ENCODE measurements around the gene GALK1. TPM values are rescaled to one million over a fixed set of nuclear protein-coding genes. Genes with fewer than 3 reads are reported as not detected.

The GALK1 gene
- total and polyA plus RNA-seq, 9 of the 15 experiments (the other 6 are each of a cell fraction or from before 2014, with no cell fraction given): 0.45 to 51.6 (median 17.4) TPM

DNA sequence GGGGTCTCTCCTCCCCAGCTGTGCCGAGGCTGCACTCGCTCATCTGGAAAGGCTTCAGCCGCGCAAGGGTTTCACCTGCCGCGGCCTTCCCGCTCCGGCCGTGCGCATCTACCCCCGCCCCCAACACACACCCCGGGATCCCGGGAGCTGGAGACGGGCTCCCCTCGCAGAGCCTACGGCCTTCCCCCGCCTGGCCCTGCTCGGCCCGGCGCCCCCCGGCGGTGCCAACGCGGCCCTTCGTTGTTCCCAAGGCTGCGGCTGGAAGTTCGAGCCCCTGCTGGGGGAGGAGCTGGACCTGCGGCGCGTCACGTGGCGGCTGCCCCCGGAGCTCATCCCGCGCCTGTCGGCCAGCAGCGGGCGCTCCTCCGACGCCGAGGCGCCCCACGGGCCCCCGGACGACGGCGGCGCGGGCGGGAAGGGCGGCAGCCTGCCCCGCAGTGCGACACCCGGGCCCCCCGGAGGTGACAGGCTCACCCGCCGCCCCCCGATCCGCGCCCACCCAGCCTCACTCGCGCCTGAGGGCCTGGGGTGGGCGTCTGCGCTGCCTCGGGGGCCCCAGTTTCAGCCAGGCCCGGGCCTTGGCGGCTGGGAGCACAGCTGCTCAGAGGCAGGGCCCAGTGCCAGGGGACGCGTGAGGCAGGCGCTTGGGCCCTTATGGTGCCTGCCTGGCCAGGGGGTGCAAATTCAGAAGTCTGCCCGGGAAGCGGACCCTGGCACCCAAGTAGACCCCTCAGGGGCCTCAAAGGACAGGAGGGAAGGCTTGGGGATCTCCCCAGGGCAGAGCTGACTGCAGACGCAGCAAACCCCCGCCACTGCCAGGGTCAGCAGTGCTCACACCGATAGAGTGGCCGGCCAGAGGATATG lies 11.2 kb downstream of the GALK1 start (continued):
- TF ChIP-seq HDAC3 (IDR thresholded peaks at IDR 0.05; ENCODE audit: borderline replicate concordance, partially characterized antibody) (no peak), RCOR1 (IDR thresholded peaks at IDR 0.05; ENCODE audit: borderline replicate concordance in 1 of 2, low read depth in 2 of 2, low read length in 2 of 2) (peak in 1 of 2 experiments; percentile 39; a peak in 1 of 4 replicates), GATAD2A (IDR thresholded peaks at IDR 0.05) (no peak), ZNF586 (CRISPR knock-in tag; conservative IDR thresholded peaks at IDR 0.05) (no peak), RBM15 (IDR thresholded peaks at IDR 0.05; ENCODE audit: insufficient read depth, low read length) (no peak), BACH1 (tag; IDR thresholded peaks at IDR 0.05) (no peak), HOMEZ (CRISPR knock-in tag; IDR thresholded peaks at IDR 0.05) (no peak), POLR2AphosphoS2 (IDR thresholded peaks at IDR 0.05; ENCODE audit: low read length) (no peak), TRIM28 (IDR thresholded peaks at IDR 0.05) (no peak), PHB (CRISPR knock-in tag; IDR thresholded peaks at IDR 0.05) (no peak), JUND (IDR thresholded peaks at IDR 0.05; ENCODE audit: borderline replicate concordance, low read depth, low read length) (peak; percentile 37; the same call in 1 of the 2 replicates), JUND (tag; IDR thresholded peaks at IDR 0.05; ENCODE audit: borderline replicate concordance, low read depth, low read length) (no peak; the same call in 2 of the 3 replicates), NFATC3 (IDR thresholded peaks at IDR 0.05) (no peak), CXXC5 (CRISPR knock-in tag; IDR thresholded peaks at IDR 0.05) (peak; percentile 97), ZSCAN29 (IDR thresholded peaks at IDR 0.05) (no peak), GTF2F1 (IDR thresholded peaks at IDR 0.05; ENCODE audit: low read depth, low read length) (no peak), ZNF444 (CRISPR knock-in tag; IDR thresholded peaks at IDR 0.05) (no peak), ZNF134 (CRISPR knock-in tag; conservative IDR thresholded peaks at IDR 0.05) (no peak), ZNF23 (CRISPR knock-in tag; IDR thresholded peaks at IDR 0.05) (no peak), POLR2AphosphoS5 (IDR thresholded peaks at IDR 0.05; ENCODE audit: control insufficient read depth, insufficient read depth, low read depth, low read length) (peak; percentile 30; the same call in 1 of the 2 replicates), MYNN (IDR thresholded peaks at IDR 0.05) (no peak), MYNN (CRISPR knock-in tag; IDR thresholded peaks at IDR 0.05) (no peak), POLR2A (conservative IDR thresholded peaks at IDR 0.05) (no peak; the same call in 1 of the 2 replicates)
- TF ChIP-seq, protein P1, sequence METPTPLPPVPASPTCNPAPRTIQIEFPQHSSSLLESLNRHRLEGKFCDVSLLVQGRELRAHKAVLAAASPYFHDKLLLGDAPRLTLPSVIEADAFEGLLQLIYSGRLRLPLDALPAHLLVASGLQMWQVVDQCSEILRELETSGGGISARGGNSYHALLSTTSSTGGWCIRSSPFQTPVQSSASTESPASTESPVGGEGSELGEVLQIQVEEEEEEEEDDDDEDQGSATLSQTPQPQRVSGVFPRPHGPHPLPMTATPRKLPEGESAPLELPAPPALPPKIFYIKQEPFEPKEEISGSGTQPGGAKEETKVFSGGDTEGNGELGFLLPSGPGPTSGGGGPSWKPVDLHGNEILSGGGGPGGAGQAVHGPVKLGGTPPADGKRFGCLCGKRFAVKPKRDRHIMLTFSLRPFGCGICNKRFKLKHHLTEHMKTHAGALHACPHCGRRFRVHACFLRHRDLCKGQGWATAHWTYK (CRISPR knock-in tag; IDR thresholded peaks at IDR 0.05): 0 out of 2 replicates have a peak, but pooled peaks have one; percentile 67
- TF ChIP-seq, protein P2, sequence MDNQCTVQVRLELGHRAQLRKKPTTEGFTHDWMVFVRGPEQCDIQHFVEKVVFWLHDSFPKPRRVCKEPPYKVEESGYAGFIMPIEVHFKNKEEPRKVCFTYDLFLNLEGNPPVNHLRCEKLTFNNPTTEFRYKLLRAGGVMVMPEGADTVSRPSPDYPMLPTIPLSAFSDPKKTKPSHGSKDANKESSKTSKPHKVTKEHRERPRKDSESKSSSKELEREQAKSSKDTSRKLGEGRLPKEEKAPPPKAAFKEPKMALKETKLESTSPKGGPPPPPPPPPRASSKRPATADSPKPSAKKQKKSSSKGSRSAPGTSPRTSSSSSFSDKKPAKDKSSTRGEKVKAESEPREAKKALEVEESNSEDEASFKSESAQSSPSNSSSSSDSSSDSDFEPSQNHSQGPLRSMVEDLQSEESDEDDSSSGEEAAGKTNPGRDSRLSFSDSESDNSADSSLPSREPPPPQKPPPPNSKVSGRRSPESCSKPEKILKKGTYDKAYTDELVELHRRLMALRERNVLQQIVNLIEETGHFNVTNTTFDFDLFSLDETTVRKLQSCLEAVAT (IDR thresholded peaks at IDR 0.05): no peak
- TF ChIP-seq, protein P3, sequence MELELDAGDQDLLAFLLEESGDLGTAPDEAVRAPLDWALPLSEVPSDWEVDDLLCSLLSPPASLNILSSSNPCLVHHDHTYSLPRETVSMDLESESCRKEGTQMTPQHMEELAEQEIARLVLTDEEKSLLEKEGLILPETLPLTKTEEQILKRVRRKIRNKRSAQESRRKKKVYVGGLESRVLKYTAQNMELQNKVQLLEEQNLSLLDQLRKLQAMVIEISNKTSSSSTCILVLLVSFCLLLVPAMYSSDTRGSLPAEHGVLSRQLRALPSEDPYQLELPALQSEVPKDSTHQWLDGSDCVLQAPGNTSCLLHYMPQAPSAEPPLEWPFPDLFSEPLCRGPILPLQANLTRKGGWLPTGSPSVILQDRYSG (tag; conservative IDR thresholded peaks at IDR 0.05; ENCODE audit: low read depth): no peak

All from K562 (cell line).